SK-N-DZ (cell line): ENCODE results near the gene DUXA.

Experiments used
- DNase-seq: peaks from one replicate; pipeline ENCODE4 v3.0.0-alpha.2; 2015; ENCODE audit warnings: low spot score
- small RNA-seq, 2 experiments: library from RNA; depleted of rRNA; stranded (forward); fragments of <200 nt; gene quantifications; one replicate each; pipeline ENCODE3, GENCODE V24; 2014

DUXA gene

DNA sequence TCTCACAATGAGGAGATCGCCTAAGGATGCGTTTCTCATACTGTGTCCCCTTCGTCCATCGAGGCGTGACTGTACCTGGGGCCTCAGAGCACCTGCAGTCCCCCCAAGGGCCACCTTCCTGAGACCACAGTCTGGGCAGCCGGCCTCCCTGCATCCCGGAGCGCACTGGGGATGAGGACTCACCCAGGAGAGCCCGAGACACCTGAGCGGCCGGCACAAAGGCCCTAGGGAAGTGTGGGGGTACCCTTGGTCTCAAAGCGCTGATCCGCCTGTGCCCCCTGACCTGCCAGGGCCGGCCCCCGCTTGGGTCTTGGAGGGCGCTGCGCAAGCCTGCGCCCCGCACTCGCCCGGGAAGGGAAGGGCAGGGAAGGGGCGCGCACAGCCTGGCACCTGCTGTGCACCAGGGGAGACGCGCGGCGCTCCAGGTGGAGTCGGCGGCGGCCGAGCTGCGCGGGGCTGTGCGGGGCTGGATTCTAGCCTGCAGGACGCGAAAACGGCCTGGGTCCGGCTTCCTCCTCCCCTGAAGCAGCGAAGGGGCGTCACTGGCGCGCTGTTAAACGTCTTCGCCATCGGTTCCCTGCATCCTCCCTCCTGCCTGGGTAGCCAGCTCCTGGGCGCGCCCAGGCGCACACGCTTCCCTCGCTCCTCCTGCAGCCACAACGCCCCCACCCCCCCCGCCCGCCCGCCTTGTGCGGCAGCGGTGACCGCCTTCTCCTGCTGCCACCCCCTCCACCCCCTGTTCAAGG is 61.1 kb downstream of the DUXA start:
- DNase-seq: no peak

Small RNA genes within 50 kb of the gene (small RNA-seq; reads per million reads assigned to genes)
- 0 reads per million in 2 experiments for gene AC025588.3
